Endometrial microvascular endothelial cells (primary cell): ENCODE measurements around the gene RANBP3. TPM values are rescaled to one million over a fixed set of nuclear protein-coding genes. Genes with fewer than 3 reads are reported as not detected.
"Not testable (repeated sequence)": the region's sequence is repeated elsewhere in the genome, so short reads cannot be mapped to it uniquely, and the experiment has no call there.

ENCODE experiments used
- in situ Hi-C: cut with HindIII; loops from 2 replicates; pipeline ENCODE4 v1.10.0; 2017; ENCODE audit warnings: low sequenced_read_pairs, low pct_unique_long_range_greater_than_20kb; ENCODE audit errors: inconsistent ontology term
- total RNA-seq: library from RNA; depleted of rRNA; stranded (reverse); fragments of >200 nt; gene quantifications from one replicate; pipeline ENCODE4 v1.2.3, GENCODE V29; 2015; ENCODE audit errors: inconsistent ontology term

RANBP3 gene
- total RNA-seq, 1 donor from 2014 or later, result 48.9 TPM

DNA sequence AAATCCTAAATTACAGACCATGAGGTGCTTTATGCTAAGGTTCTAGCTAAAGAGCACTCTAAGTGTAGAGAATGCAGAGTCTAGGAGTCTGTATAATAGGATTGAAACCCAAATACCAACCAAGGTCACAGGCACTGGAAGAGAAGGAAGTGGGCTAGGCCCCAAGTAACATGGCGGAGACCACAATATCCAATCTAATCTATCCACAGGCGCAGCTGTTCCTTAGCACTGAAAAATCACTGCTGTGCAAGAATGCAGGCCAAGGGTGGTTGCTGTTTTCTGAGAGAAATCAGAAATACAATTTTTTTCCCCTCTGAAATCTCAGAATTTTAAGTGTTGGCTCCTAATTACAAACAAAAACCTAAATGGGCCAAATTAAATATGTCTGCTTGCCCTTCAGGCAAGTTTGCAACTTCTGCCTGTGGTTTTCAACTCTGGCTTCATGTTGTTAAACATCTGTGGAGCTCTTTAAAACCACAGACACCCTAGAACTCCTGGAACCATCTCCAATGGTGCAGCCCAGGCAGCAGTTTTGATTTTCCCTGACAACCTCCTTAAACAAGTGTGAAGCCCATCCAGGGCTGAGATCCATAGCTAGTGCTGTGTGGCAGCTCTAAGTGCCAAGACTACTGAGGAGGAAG, 6.1 kb downstream of the RANBP3 start:
- in situ Hi-C loops, result no loop called here

DNA sequence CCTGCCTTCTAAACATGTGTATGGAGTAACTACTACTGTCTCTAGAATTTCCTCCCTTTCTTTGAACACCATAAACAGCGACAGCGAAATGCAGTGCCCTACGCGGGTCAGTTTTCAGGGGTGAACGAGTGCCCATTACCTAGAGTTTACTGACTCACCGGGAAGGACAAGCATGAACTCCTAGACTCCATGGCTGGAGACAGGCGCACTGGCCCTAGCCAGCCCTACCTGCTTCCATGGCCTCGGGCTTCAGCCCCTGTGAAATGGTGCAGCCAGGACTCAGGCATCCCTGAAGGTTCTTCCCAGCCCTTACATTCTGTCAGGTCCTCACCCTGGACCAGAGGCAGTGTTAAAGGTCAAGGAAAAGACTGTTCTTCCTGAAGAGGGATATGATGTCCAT, 8.5 kb downstream of the RANBP3 start:
- in situ Hi-C loops, result no loop called here

DNA sequence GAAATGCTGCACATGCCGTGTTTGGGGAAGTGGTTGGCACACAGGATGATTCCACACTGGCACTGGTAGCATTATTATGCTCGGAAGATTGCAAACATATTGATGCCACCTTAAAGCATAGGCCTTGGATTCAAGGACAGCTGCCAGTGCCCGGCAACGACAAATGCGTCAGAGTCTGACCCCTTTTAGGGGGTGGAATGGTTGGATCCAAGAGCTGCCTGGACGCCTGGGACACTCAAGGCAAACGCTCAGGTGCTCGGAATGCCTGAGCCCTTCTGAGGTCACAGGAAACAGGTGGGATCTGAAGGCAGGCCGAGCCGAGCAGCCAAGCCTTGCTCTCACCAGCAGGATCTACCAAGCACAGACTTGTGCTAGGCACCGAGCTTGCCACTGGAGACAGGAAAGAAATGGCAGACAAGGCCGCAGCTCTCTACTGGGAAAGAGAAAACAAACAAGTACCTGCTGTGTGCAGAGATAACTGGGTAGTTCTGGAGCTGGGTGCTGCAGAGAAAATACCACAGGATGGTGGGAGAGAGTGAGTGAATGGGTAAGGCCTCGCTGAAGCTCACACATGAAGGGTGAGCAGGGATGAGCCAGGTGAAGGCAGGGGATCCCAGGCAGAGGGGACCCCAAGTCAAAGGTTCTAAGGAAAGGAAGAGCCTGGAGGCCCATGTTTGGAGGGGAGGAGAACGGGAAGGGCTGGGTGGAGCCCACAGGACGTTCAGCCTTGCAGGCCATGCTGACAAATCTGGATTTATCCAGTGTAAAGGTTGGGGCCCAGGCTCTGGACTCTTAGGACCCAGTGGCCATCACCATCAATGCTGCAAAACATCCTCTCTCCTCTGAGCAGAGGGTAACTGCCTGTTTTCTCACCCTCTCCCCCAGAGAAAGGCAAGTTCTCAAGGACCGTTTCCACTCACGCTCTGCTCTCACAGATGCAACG, 9.2 kb downstream of the RANBP3 start:
- in situ Hi-C loops, result no loop called here

DNA sequence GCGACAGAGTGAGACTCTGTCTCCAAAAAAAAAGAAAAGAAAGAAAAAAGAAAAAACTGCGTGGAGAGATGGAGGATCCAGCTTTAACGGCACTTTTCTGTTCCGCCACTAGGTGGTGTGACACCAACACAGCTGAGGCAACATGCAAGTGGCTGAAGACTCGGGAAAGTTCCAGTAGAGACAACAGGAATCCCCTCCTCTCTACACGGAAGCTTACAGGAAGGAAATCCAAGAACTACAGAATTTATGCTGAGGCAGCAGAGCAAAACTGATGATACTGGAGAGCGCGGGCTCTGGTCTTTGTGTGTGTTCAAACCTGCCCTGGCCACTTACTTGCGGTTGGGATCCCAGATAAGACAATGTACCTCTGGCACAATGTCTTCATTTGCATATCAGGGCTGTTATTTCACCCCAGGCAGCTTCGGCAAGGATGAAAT, 9.9 kb downstream of the RANBP3 start:
- in situ Hi-C loops, result no loop called here

DNA sequence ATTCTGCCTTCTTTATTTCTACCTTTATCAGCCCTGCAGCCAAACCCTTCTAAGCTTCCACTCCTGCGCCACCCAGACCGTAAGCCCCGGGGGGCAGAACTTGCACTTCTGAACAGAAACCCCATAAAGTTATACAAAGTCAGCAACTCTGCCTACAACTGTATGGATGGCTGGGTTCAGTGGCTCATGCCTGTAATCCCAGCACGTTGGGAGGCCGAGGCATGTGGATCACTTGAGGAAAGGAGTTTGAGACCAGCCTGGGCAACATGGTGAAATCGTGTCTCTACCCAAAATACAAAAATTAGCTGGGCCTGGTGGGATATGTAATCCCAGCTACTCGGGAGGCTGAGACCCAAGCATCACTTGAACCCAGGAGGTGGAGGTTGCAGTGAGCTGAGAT, 10.4 kb downstream of the RANBP3 start:
- in situ Hi-C loops, result no loop called here

DNA sequence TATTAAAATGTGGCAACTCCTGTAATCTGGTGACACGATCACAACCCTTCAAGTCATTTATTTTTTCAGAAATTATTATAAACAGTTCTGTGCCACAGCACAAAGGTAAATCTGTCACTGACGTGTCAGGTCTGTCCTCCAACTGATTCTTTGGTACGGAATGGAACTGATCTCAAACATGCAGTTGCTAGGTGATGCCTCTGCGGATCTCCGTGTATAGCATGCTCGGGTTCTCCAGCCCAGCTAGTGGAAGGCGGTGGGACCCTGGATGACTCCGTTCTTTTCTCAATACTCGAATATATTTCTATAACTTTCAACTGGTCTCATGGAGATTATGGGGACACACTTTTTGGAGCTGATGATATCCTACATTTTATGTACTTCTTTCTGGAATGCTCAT, 11.0 kb downstream of the RANBP3 start:
- in situ Hi-C loops, result no loop called here

DNA sequence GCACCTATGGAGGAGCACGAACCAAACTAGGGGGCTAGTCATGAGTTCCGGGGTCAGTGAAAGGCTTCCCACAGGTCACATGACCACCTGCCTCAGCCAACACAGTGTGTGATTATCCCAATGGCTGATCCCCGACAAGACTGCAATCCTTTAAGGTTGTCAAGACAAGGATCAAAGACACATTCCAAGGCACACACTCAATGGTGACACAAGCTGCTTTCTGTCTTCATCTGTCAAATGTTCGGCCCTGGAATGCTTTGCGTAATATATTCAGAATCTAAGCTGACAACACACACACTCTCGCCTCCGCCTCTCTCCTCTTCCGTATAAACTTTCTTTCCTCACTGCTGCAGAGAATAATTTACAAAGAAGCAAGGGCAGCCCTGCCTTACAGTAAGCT, 11.7 kb downstream of the RANBP3 start:
- in situ Hi-C loops, result no loop called here

DNA sequence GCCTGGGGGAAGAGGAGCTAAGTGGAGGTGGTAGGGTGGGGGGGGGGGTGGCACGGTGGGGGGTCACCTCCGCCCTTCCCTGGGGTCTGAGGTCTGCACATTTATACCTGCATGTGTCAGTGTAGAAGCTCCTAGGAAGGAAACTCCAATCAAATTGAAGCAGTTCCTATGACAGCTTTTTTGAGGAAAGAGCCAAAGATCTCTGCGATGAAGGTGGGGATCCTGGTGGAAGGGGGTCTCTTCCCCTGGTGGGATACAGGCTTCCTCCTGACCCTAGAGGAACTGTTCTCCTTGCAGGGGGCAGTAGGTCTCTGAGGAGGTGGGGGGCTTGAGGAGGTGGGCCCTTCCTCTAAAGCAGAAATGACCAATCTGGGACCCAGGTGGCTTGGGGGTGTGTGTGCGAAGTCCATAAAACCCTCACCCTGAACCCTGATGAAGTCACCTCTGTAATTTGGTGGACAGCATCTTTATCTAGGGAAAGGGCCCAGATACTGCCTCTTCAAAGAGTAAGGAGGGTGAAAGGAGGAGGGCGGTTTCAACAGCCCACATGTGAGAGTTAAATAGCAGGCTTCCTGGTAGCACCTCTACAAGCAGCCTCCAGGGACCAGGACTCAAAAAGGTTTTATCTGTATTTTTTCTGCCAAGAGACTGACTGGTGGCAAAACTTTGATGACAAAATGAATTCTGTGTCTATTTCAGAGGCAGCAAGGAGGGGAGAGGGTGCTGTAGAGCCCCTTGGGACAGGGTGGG, 12.9 kb downstream of the RANBP3 start:
- in situ Hi-C loops, result no loop called here

DNA sequence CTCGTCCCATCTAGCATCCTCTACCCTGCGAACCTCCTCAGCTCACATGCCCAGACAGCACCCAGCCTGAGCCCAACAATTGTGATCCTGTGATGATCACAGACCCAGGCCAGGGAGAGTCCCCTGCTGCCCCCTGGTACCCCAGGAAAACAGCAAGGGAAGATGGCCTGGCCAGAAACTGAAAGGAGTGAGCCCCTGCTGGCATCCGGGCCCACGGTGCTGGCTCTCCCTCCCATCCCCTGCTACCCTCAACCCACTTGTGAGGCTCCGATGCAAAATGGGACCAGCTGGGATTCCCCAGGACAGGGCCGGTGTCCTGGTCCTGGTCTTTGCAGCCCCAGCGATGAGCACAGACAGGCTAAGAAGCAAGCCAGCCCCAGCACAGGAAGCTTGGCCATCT, 14.1 kb downstream of the RANBP3 start:
- in situ Hi-C loops, result no loop called here

DNA sequence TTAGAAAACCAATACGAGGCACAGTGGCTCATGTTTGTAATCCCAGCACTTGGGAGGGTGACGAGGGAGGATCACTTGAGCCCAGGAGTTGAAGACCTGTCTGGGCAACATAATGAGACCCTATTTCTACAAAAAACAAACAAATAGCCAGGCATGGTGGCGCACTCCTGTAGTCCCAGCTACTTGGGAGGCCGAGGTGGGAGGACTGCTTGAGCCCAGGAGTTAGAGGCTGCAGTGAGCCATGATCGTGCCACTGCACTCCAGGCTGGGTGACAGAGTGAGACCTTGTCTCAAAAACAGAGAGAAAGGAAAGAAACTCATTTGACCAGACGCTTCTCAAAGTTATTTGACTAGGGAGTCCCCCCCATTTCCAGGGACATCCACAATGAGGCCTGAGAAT, 14.7 kb downstream of the RANBP3 start:
- in situ Hi-C loops, result not testable (repeated sequence)

DNA sequence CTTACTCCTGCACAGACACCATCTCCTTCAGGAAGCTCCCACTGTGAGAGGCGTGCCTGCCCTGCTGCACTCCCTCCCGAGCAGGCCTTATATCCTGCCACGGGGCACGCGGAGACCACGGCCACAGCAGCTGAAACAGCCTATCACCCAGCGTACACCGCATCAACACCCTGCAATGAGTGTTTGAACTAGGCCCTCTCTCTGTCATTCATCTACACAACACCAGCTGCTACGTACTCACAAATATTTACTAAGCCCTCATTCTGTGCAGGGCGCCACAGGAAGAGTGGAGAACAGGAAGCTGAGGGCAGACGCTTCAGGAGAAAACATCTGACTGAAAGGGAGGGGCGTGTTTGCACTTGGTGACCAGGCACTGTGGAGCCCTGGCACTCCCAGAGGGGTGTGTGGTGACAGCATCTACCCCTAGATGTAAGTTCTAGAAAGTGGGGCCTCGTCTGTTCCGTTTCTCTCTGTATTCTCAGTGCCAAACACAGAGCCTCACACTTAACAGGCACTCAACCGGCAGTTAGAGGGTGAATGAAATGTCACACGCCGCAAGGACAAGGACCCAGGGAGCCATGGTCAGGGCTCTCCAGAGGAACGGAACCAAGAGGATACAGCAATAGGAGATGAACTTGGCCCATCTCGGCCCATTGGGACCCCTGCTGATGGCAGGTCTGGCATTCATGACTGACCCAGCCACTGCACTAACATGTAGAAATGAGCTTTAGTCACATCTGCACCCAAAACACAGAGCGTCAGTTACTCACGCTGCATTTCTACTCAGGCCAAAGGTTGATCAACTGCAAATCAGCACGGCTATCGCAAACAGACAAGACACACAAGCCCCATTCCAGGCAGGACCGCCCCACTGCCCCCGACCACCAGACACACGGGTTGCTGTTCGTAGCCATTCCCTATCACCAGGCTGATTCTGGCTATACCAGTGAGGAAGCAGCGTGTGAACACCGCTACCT, 15.7 kb downstream of the RANBP3 start:
- in situ Hi-C loops, result no loop called here

DNA sequence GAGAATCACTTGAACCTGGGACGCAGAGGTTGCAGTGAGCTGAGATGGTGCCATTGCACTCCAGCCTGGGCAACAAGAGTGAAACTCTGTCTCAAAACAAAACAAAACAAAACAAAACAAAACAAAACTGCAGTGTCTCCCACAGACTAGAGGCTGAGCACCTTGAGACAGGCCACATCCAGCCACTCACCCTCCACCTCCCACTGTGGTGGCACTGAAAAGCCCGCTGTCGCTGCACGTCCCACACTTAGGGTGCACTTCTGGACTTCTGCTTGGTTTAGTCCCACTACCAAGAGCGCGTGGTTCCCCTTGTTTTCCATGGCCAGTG, 16.3 kb downstream of the RANBP3 start:
- in situ Hi-C loops, result not testable (repeated sequence)

DNA sequence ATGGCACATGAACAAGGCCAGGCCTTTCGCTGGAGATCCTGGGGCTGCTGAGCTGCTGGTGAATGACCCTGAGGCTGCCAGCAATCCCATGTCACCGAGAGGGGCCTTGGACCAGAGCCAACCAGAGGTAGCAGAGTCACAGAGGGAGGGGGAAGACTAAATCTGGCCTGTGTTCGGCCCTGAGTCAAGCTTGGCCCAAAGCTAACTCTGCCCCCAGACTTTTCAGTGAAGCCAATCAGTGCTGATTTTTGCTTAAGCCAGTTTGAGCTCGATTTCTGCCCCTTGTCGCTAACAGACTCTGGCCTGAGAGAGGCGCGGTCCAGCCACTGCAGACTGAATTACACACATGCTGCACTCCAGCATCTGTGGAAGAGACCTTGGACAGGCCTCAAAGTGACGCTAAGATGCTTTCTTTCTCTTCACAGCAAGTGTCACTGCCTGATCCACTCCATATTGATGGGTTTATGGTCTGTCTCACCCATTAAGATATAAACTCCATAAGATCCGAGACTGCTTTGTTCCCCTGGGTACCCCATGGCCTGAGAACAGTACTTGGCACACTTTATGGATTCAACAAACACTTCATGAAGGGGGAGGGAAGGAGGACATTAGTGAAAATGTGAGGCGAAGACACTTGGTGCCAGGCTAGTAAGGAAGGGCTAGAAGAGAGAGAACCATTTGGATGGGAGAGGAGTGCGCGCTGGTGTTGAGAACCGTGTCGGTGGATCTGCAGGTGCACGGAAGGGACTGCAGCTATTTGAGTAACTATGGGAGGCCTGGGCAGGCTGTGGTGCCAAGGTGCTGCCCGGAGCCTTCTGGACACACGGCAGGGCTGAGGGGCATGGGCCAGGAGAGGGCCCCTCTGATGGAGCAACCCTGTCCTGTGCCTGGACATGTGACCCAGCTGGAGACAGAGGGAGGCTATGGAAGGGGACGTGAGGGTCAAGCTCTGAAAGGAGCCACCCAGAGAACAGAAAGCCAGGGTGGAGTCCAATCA, 17.6 kb downstream of the RANBP3 start:
- in situ Hi-C loops, result no loop called here

DNA sequence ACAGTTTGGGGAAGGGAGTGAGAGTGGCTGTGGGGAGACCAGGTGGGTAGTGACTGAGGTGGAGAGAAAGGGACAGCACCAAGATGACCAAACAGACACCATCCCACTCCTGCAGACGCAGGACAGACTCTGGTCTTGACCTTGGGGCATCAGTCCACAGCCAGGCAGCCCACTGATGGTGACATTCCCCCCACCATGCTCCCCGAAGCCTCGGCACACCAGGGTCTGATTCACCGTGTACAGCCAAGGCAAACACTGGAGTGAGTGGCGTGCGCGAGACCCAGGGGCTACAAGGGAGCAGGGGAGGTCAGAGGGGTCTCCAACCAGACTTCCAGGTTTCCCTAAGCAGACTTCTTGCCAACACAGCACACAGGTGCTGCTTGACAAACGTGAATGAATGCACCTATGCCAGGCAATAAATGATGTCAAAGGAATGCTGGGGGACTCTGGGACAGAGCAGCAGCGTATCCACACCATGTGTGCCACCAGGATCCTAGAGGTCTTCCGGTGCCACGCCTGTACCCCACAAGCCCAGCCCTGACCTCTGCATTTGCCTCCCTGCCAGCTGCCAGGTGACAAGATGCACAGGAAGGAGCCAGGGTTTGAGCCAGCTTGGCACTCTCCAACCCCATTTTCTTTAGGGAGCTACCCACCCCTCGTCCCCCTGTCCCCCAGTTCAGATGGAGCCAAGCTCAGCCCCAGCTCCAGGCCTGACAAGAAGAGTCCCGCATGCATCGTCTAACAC, 18.5 kb downstream of the RANBP3 start:
- in situ Hi-C loops, result no loop called here

DNA sequence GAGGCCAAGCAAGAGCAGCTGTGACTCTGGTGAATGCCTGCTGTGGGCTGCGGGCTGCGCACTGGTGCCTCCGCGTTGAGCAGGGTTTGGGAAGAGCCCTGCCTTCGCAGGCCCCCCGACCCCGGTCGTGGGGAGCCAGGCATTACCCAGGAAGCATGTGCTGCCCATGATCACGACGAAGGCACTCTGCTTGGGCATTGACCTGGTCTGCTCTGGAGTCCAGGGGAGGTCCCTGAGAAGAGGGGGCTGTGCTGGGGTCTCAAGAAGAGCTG, 19.2 kb downstream of the RANBP3 start:
- in situ Hi-C loops, result no loop called here

DNA sequence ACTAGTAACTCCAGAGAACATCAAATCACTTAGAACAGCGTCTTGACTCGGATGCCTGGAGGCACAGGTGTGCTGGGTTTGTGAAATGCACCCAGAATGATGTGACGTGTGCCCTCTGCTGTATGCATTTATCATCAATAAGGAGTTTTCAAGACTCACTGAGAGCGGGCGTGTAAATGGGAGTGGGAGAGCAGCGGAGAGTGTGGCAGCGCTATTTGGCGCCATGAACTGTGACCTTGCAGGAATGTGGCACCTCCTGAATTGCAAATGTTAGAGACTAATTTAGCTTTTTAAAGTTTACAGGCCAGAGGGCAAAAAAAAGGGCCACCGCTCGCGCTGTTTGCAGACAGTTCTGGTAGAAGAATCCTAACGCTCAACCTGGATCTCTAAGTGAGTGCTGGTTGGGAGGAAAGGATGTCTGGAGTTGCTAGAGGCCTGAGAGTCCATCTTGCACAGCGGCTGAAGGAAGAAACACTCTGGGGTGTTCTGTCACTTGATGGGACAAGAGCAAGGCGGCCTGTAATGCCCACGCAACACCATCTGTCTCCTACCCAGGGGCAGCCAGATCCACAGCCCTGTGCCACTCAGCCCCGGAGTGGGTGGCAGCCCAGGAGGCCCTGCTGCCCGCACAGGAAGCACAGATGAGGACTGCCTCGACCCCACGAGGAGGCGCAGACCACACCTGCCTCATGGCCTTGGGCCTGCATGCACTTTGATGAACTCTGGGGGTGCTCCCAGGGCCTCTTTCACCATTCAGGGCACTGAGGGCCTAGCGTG, 19.7 kb downstream of the RANBP3 start:
- in situ Hi-C loops, result no loop called here
